Activated CD4-positive, alpha-beta T cell treated with anti-CD3 and anti-CD28 coated beads, Interleukin-2, amount 50 U/mL, for 4 hours (primary cell): Measurements from ENCODE around the gene ATXN7.

Experiments
- DNase-seq, 2 experiments: peaks; one replicate each; pipeline ENCODE4 v3.0.0-alpha.2; 2020

Gene ATXN7

GRCh38 chr3:63908081-63908736, 44.5 kb downstream of the ATXN7 start:
- no peak for DNase-seq

GRCh38 chr3:63908776-63909175, 45.1 kb downstream of the ATXN7 start:
- DNase-seq: no peak

- no peak for DNase-seq
These were observed 45.8 kb downstream of the ATXN7 start for GRCh38 chr3:63909431-63909830.

- DNase-seq: no peak
These were observed 46.3 kb downstream of the ATXN7 start for GRCh38 chr3:63910001-63910400.

- no peak for DNase-seq
These were observed 47.2 kb downstream of the ATXN7 start for GRCh38 chr3:63910891-63911290.

GRCh38 chr3:63911509-63911872, 47.8 kb downstream of the ATXN7 start:
- DNase-seq: no peak

- peak; percentile 79 to 85 for DNase-seq
These were observed 48.5 kb downstream of the ATXN7 start, which contains the start of gene SCAANT1 for GRCh38 chr3:63911873-63912767. Gene SCAANT1, minus strand, starts transcription at chr3:63912383.

GRCh38 chr3:63912768-63913588, 49.3 kb downstream of the ATXN7 start:
- peak; percentile 38 to 45 for DNase-seq

- DNase-seq: no peak
These were observed 50.6 kb downstream of the ATXN7 start for GRCh38 chr3:63914312-63914711.

- no peak for DNase-seq
These were observed 54.7 kb downstream of the ATXN7 start for GRCh38 chr3:63918321-63918720.

- DNase-seq: no peak
These were observed 56.3 kb downstream of the ATXN7 start for GRCh38 chr3:63920001-63920400.

GRCh38 chr3:63921741-63922482, 58.2 kb downstream of the ATXN7 start:
- no peak for DNase-seq

GRCh38 chr3:63922491-63923199, 59.0 kb downstream of the ATXN7 start:
- DNase-seq: no peak

- DNase-seq: no peak
These were observed 62.6 kb downstream of the ATXN7 start for GRCh38 chr3:63926309-63926708.

- DNase-seq: no peak
These were observed 64.0 kb downstream of the ATXN7 start for GRCh38 chr3:63927422-63928280.

- no peak for DNase-seq
These were observed 67.6 kb downstream of the ATXN7 start for GRCh38 chr3:63931290-63931689.

- no peak for DNase-seq
These were observed 69.0 kb downstream of the ATXN7 start for GRCh38 chr3:63932509-63933212.

- DNase-seq: no peak
These were observed 69.8 kb downstream of the ATXN7 start for GRCh38 chr3:63933459-63933858.

- DNase-seq: no peak
These were observed 70.6 kb downstream of the ATXN7 start for GRCh38 chr3:63934041-63934866.
